ENCODE results near the gene TSPAN33.
A peak's percentile ranks its signal among the peaks of the same experiment; 100 is the strongest.
"Not testable (repeated sequence)": the region's sequence is repeated elsewhere in the genome, so short reads cannot be mapped to it uniquely, and the experiment has no call there.

Gene TSPAN33

GRCh38 chr7:129212596-129212995 is 68.1 kb downstream of the TSPAN33 start:
- Histone ChIP-seq H3K23ac (ENCODE audit: low read depth, low read length, poor library complexity) (no peak overlapping the region), H2AK5ac (ENCODE audit: low read depth, low read length) (no peak overlapping the region), H2BK15ac (ENCODE audit: low read length) (no peak overlapping the region), H3K4me3 (ENCODE audit: low read length in 2 of 2) (peak overlapping the region in 1 of 2 donors; percentile 13), H3K9ac (ENCODE audit: low read depth, low read length, poor library complexity) (no peak overlapping the region), H3K79me1 (ENCODE audit: low read depth, low read length) (peaks cover 2% of the 10 kb centered on the region), H2BK120ac (ENCODE audit: low read depth, low read length) (no peak overlapping the region), H3K9me3 (replicated peaks in 1 of 2; ENCODE audit: control insufficient read depth in 2 of 2, insufficient read depth in 1 of 2, low read depth in 1 of 2, low read length in 2 of 2) (peaks cover 3 to 5% of the 10 kb centered on the region in 2 donors), H3K14ac (ENCODE audit: low read length) (peak overlapping the region; percentile 40), H4K91ac (ENCODE audit: low read depth, low read length, poor library complexity) (no peak overlapping the region), H3K36me3 (replicated peaks in 1 of 2; ENCODE audit: control insufficient read depth in 2 of 2, insufficient read depth in 2 of 2, low read length in 2 of 2) (peaks cover 42 to 63% of the 10 kb centered on the region in 2 donors), H2BK12ac (ENCODE audit: low read length) (no peak overlapping the region), H3K4me1 (ENCODE audit: control insufficient read depth in 2 of 2, insufficient read depth in 1 of 2, low read depth in 1 of 2, low read length in 2 of 2) (no peaks in the 10 kb centered on the region), H4K8ac (ENCODE audit: low read depth, low read length) (no peak overlapping the region), H3K27ac (replicated peaks; ENCODE audit: low read length) (no peak overlapping the region), H2AFZ (ENCODE audit: low read length) (no peak overlapping the region), H3K4me2 (ENCODE audit: insufficient read depth, low read length, poor library complexity, severe bottlenecking) (no peak overlapping the region), H3K27me3 (ENCODE audit: control insufficient read depth in 3 of 3, insufficient read depth in 3 of 3, low read depth in 1 of 3, low read length in 3 of 3) (no peaks in the 10 kb centered on the region), H3K18ac (ENCODE audit: low read length) (no peak overlapping the region), H3K4ac (ENCODE audit: low read length) (no peak overlapping the region), H2BK5ac (ENCODE audit: low read length) (no peak overlapping the region)
- no peak for DNase-seq (ENCODE audit: low spot score)
- WGBS, 2 donors (ENCODE audit: extremely low coverage in 2 of 2, insufficient read length in 2 of 2, insufficient replicate concordance in 1 of 2), result no CpG with 5 or more reads among the region's 4 CpGs

GRCh38 chr7:129213828-129214227 is 69.3 kb downstream of the TSPAN33 start:
- peak overlapping the region; percentile 10 for H3K27ac ChIP-seq (replicated peaks; ENCODE audit: low read length)
- H3K4ac ChIP-seq (ENCODE audit: low read length), result no peak overlapping the region
- peaks cover 37 to 51% of the 10 kb centered on the region in 2 donors for H3K36me3 ChIP-seq (replicated peaks in 1 of 2; ENCODE audit: control insufficient read depth in 2 of 2, insufficient read depth in 2 of 2, low read length in 2 of 2)
- no peak overlapping the region for H3K9ac ChIP-seq (ENCODE audit: low read depth, low read length, poor library complexity)
- H3K14ac ChIP-seq (ENCODE audit: low read length), result no peak overlapping the region
- H2BK5ac ChIP-seq (ENCODE audit: low read length), result no peak overlapping the region
- H3K79me1 ChIP-seq (ENCODE audit: low read depth, low read length), result peaks cover 2% of the 10 kb centered on the region
- no peak overlapping the region for H3K4me2 ChIP-seq (ENCODE audit: insufficient read depth, low read length, poor library complexity, severe bottlenecking)
- no peak overlapping the region for H2BK15ac ChIP-seq (ENCODE audit: low read length)
- peaks cover 1 to 2% of the 10 kb centered on the region in 2 donors for H3K4me1 ChIP-seq (ENCODE audit: control insufficient read depth in 2 of 2, insufficient read depth in 1 of 2, low read depth in 1 of 2, low read length in 2 of 2)
- H3K18ac ChIP-seq (ENCODE audit: low read length), result peak overlapping the region; percentile 59
- H2AFZ ChIP-seq (ENCODE audit: low read length), result no peak overlapping the region
- H4K91ac ChIP-seq (ENCODE audit: low read depth, low read length, poor library complexity), result no peak overlapping the region
- no peak overlapping the region for H2AK5ac ChIP-seq (ENCODE audit: low read depth, low read length)
- no peak overlapping the region for H3K23ac ChIP-seq (ENCODE audit: low read depth, low read length, poor library complexity)
- H4K8ac ChIP-seq (ENCODE audit: low read depth, low read length), result no peak overlapping the region
- no peak overlapping the region for H2BK120ac ChIP-seq (ENCODE audit: low read depth, low read length)
- WGBS, 2 donors (ENCODE audit: extremely low coverage in 2 of 2, insufficient read length in 2 of 2, insufficient replicate concordance in 1 of 2), result no CpG with 5 or more reads among the region's 15 CpGs
- H3K27me3 ChIP-seq (ENCODE audit: control insufficient read depth in 3 of 3, insufficient read depth in 3 of 3, low read depth in 1 of 3, low read length in 3 of 3), result no peaks in the 10 kb centered on the region
- no peak overlapping the region for H2BK12ac ChIP-seq (ENCODE audit: low read length)
- no peak overlapping the region for H3K4me3 ChIP-seq (ENCODE audit: low read length in 2 of 2)
- H3K9me3 ChIP-seq (replicated peaks in 1 of 2; ENCODE audit: control insufficient read depth in 2 of 2, insufficient read depth in 1 of 2, low read depth in 1 of 2, low read length in 2 of 2), result peaks cover 3 to 5% of the 10 kb centered on the region in 2 donors
- DNase-seq (ENCODE audit: low spot score), result no peak

- H3K27me3 ChIP-seq (ENCODE audit: control insufficient read depth in 3 of 3, insufficient read depth in 3 of 3, low read depth in 1 of 3, low read length in 3 of 3); H3K4me2 ChIP-seq (ENCODE audit: insufficient read depth, low read length, poor library complexity, severe bottlenecking); H2BK5ac ChIP-seq (ENCODE audit: low read length); H2BK15ac ChIP-seq (ENCODE audit: low read length); H3K4ac ChIP-seq (ENCODE audit: low read length); H3K18ac ChIP-seq (ENCODE audit: low read length); H3K9ac ChIP-seq (ENCODE audit: low read depth, low read length, poor library complexity); H3K4me1 ChIP-seq (ENCODE audit: control insufficient read depth in 2 of 2, insufficient read depth in 1 of 2, low read depth in 1 of 2, low read length in 2 of 2); H2AFZ ChIP-seq (ENCODE audit: low read length); H4K8ac ChIP-seq (ENCODE audit: low read depth, low read length); H3K23ac ChIP-seq (ENCODE audit: low read depth, low read length, poor library complexity); H3K79me1 ChIP-seq (ENCODE audit: low read depth, low read length); H2BK12ac ChIP-seq (ENCODE audit: low read length); H4K91ac ChIP-seq (ENCODE audit: low read depth, low read length, poor library complexity); H3K27ac ChIP-seq (replicated peaks; ENCODE audit: low read length); H3K14ac ChIP-seq (ENCODE audit: low read length); H2BK120ac ChIP-seq (ENCODE audit: low read depth, low read length); H3K9me3 ChIP-seq (replicated peaks in 1 of 2; ENCODE audit: control insufficient read depth in 2 of 2, insufficient read depth in 1 of 2, low read depth in 1 of 2, low read length in 2 of 2); DNase-seq (ENCODE audit: low spot score); H2AK5ac ChIP-seq (ENCODE audit: low read depth, low read length); H3K4me3 ChIP-seq (ENCODE audit: low read length in 2 of 2): not testable (repeated sequence)
- peaks cover 22 to 32% of the 10 kb centered on the region in 2 donors for H3K36me3 ChIP-seq (replicated peaks in 1 of 2; ENCODE audit: control insufficient read depth in 2 of 2, insufficient read depth in 2 of 2, low read length in 2 of 2)
- WGBS, 2 donors (ENCODE audit: extremely low coverage in 2 of 2, insufficient read length in 2 of 2, insufficient replicate concordance in 1 of 2), result no CpG with 5 or more reads among the region's 15 CpGs
These were observed 71.2 kb downstream of the TSPAN33 start for GRCh38 chr7:129215691-129216090.

GRCh38 chr7:129216101-129216715 is 71.7 kb downstream of the TSPAN33 start:
- H3K4me3 ChIP-seq (ENCODE audit: low read length in 2 of 2); H2AFZ ChIP-seq (ENCODE audit: low read length); H3K79me1 ChIP-seq (ENCODE audit: low read depth, low read length); H2BK120ac ChIP-seq (ENCODE audit: low read depth, low read length); H3K18ac ChIP-seq (ENCODE audit: low read length); H3K27me3 ChIP-seq (ENCODE audit: control insufficient read depth in 3 of 3, insufficient read depth in 3 of 3, low read depth in 1 of 3, low read length in 3 of 3); H3K9ac ChIP-seq (ENCODE audit: low read depth, low read length, poor library complexity); H3K4me1 ChIP-seq (ENCODE audit: control insufficient read depth in 2 of 2, insufficient read depth in 1 of 2, low read depth in 1 of 2, low read length in 2 of 2); DNase-seq (ENCODE audit: low spot score); H3K14ac ChIP-seq (ENCODE audit: low read length); H2AK5ac ChIP-seq (ENCODE audit: low read depth, low read length); H2BK15ac ChIP-seq (ENCODE audit: low read length); H4K91ac ChIP-seq (ENCODE audit: low read depth, low read length, poor library complexity); H3K23ac ChIP-seq (ENCODE audit: low read depth, low read length, poor library complexity); H3K27ac ChIP-seq (replicated peaks; ENCODE audit: low read length); H2BK5ac ChIP-seq (ENCODE audit: low read length); H3K9me3 ChIP-seq (replicated peaks in 1 of 2; ENCODE audit: control insufficient read depth in 2 of 2, insufficient read depth in 1 of 2, low read depth in 1 of 2, low read length in 2 of 2); H2BK12ac ChIP-seq (ENCODE audit: low read length); H4K8ac ChIP-seq (ENCODE audit: low read depth, low read length); H3K4me2 ChIP-seq (ENCODE audit: insufficient read depth, low read length, poor library complexity, severe bottlenecking); H3K4ac ChIP-seq (ENCODE audit: low read length): not testable (repeated sequence)
- peaks cover 17 to 27% of the 10 kb centered on the region in 2 donors for H3K36me3 ChIP-seq (replicated peaks in 1 of 2; ENCODE audit: control insufficient read depth in 2 of 2, insufficient read depth in 2 of 2, low read length in 2 of 2)
- WGBS, 2 donors (ENCODE audit: extremely low coverage in 2 of 2, insufficient read length in 2 of 2, insufficient replicate concordance in 1 of 2), result no CpG with 5 or more reads among the region's 34 CpGs

Measured in neuronal stem cell (in vitro differentiated cells).